ENCODE results near the gene TTYH1. TPM values are rescaled to one million over a fixed set of nuclear protein-coding genes. Genes with fewer than 3 reads are reported as not detected.

The TTYH1 gene
- total RNA-seq, 1 donor from 2014 or later: not detected

- no peak for DNase-seq (ENCODE audit: extremely low read depth, low read depth, low spot score)
Measured at GRCh38 chr19:54421169-54421516, 5.9 kb downstream of the TTYH1 start.

- no peak for DNase-seq (ENCODE audit: extremely low read depth, low read depth, low spot score)
Measured at GRCh38 chr19:54421521-54421920, 6.3 kb downstream of the TTYH1 start.

- no peak for DNase-seq (ENCODE audit: extremely low read depth, low read depth, low spot score)
Measured at GRCh38 chr19:54422136-54422535, 6.9 kb downstream of the TTYH1 start.

- no peak for DNase-seq (ENCODE audit: extremely low read depth, low read depth, low spot score)
Measured at GRCh38 chr19:54424201-54424600, 8.9 kb downstream of the TTYH1 start.

GRCh38 chr19:54424660-54425381 is 9.6 kb downstream of the TTYH1 start:
- no peak for DNase-seq (ENCODE audit: extremely low read depth, low read depth, low spot score)

GRCh38 chr19:54425382-54425723 is 10.1 kb downstream of the TTYH1 start:
- no peak for DNase-seq (ENCODE audit: extremely low read depth, low read depth, low spot score)

- DNase-seq (ENCODE audit: extremely low read depth, low read depth, low spot score): no peak
Measured at GRCh38 chr19:54426291-54426931, 11.1 kb downstream of the TTYH1 start.

GRCh38 chr19:54427586-54427985 is 12.3 kb downstream of the TTYH1 start:
- no peak for DNase-seq (ENCODE audit: extremely low read depth, low read depth, low spot score)

GRCh38 chr19:54428323-54429175 is 13.3 kb downstream of the TTYH1 start:
- no peak for DNase-seq (ENCODE audit: extremely low read depth, low read depth, low spot score)

GRCh38 chr19:54429176-54429495 is 13.9 kb downstream of the TTYH1 start:
- no peak for DNase-seq (ENCODE audit: extremely low read depth, low read depth, low spot score)

- no peak for DNase-seq (ENCODE audit: extremely low read depth, low read depth, low spot score)
Measured at GRCh38 chr19:54429545-54430227, 14.4 kb downstream of the TTYH1 start.

GRCh38 chr19:54430306-54431254 is 15.3 kb downstream of the TTYH1 start:
- DNase-seq (ENCODE audit: extremely low read depth, low read depth, low spot score): no peak

GRCh38 chr19:54431255-54431838 is 16.1 kb downstream of the TTYH1 start:
- DNase-seq (ENCODE audit: extremely low read depth, low read depth, low spot score): no peak

- no peak for DNase-seq (ENCODE audit: extremely low read depth, low read depth, low spot score)
Measured at GRCh38 chr19:54432144-54432738, 17.0 kb downstream of the TTYH1 start.

- no peak for DNase-seq (ENCODE audit: extremely low read depth, low read depth, low spot score)
Measured at GRCh38 chr19:54433697-54434096, 18.4 kb downstream of the TTYH1 start.

- no peak for DNase-seq (ENCODE audit: extremely low read depth, low read depth, low spot score)
Measured at GRCh38 chr19:54434112-54434872, 19.0 kb downstream of the TTYH1 start.

- no peak for DNase-seq (ENCODE audit: extremely low read depth, low read depth, low spot score)
Measured at GRCh38 chr19:54434873-54435214, 19.6 kb downstream of the TTYH1 start.

- no peak for DNase-seq (ENCODE audit: extremely low read depth, low read depth, low spot score)
Measured at GRCh38 chr19:54435551-54436016, 20.3 kb downstream of the TTYH1 start.

- DNase-seq (ENCODE audit: extremely low read depth, low read depth, low spot score): no peak
Measured at GRCh38 chr19:54436031-54436523, 20.8 kb downstream of the TTYH1 start.
